Measurements from ENCODE around the gene FLCN.

FLCN gene

DNA sequence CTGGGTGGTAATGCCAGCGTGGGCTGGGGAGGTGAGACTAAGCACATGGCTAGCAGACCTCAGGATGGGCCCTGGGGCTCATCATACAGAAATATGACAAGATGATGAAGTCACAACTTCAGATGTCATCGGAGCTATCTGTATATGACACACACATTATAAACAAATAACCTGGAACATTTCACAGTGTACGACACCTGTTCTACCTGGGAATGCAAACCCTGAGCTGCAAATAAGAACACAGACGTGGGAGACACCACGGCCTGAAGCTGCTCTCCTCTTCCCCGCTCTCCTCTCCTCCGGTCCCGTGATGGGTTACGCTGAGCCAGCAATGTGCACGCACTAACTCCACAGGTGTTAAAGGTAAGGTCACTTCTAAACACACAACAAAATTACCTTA, 35.7 kb downstream of the FLCN start:
- no peak overlapping the region for H4K91ac ChIP-seq (ENCODE audit: low read depth, low read length)
- H3K79me2 ChIP-seq (ENCODE audit: control insufficient read depth, insufficient read depth, low read length, poor library complexity) = no peaks in the 10 kb centered on the region
- H2BK120ac ChIP-seq (ENCODE audit: insufficient read depth, low read length, poor library complexity) = no peak overlapping the region
- H3K9ac ChIP-seq (ENCODE audit: low read length) = no peak overlapping the region
- H2AK5ac ChIP-seq (ENCODE audit: low read length) = no peak overlapping the region
- H3K4me1 ChIP-seq (ENCODE audit: control insufficient read depth in 1 of 2, insufficient read depth in 2 of 2, low read length in 2 of 2) = peaks cover 0 to 3% of the 10 kb centered on the region in 2 experiments
- peaks cover 1% of the 10 kb centered on the region for H3K79me1 ChIP-seq (ENCODE audit: low read length)
- no peaks in the 10 kb centered on the region for H3K36me3 ChIP-seq (ENCODE audit: control insufficient read depth in 1 of 2, insufficient read depth in 2 of 2, low read length in 2 of 2)
- no peak overlapping the region for H4K12ac ChIP-seq (ENCODE audit: low read depth, low read length)
- no peak overlapping the region for H3K4ac ChIP-seq (ENCODE audit: low read depth, low read length)
- H3K14ac ChIP-seq (ENCODE audit: low read length) = no peak overlapping the region
- no peak overlapping the region for H3K18ac ChIP-seq (ENCODE audit: low read length)
- H3K4me2 ChIP-seq (ENCODE audit: low read length) = no peak overlapping the region
- no peak overlapping the region for H2BK12ac ChIP-seq (ENCODE audit: low read length)
- H3K4me3 ChIP-seq (ENCODE audit: low read depth, low read length) = peak overlapping the region; percentile 5
- H3K23ac ChIP-seq (ENCODE audit: low read length) = no peak overlapping the region
- DNase-seq = no peak
- no peak overlapping the region for H4K8ac ChIP-seq (ENCODE audit: low read depth, low read length)
- H3K27ac ChIP-seq (ENCODE audit: low read depth, low read length) = no peak overlapping the region
- H2BK5ac ChIP-seq (ENCODE audit: low read depth, low read length, poor library complexity) = no peak overlapping the region
- no peak overlapping the region for H2AFZ ChIP-seq (ENCODE audit: insufficient read depth, low read length, poor library complexity)
- H3K27me3 ChIP-seq (ENCODE audit: insufficient read depth, low read length) = no peaks in the 10 kb centered on the region
- H3K9me3 ChIP-seq (ENCODE audit: insufficient read depth, low read depth, low read length) = peaks cover 2% of the 10 kb centered on the region
- WGBS (ENCODE audit: extremely low coverage, insufficient coverage, insufficient read length) = no CpG with 5 or more reads among the region's 10 CpGs

DNA sequence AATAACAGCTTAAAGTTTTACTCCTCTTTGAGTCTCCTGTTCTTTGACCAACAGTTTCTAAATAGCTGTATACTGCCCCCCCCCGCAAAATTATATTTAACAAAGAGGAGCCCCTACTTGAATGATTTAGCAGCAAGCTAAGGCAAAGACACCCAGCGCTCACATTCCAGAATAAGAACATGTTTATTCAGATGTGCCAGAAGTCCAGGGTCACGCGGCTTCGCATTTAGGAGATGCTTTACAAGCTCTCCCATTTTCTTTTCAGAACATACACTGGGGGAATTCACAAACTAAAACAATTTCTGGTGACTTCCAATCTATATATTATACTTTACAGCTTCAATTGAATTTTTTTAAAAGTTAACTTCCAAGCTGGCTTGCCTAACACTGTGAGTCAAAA, 36.1 kb downstream of the FLCN start:
- peaks cover 1% of the 10 kb centered on the region for H3K79me1 ChIP-seq (ENCODE audit: low read length)
- no peak overlapping the region for H3K9ac ChIP-seq (ENCODE audit: low read length)
- H3K4me3 ChIP-seq (ENCODE audit: low read depth, low read length) = no peak overlapping the region
- H4K12ac ChIP-seq (ENCODE audit: low read depth, low read length) = no peak overlapping the region
- no peaks in the 10 kb centered on the region for H3K9me3 ChIP-seq (ENCODE audit: insufficient read depth, low read depth, low read length)
- no CpG with 5 or more reads among the region's 5 CpGs for WGBS (ENCODE audit: extremely low coverage, insufficient coverage, insufficient read length)
- no peak overlapping the region for H2BK120ac ChIP-seq (ENCODE audit: insufficient read depth, low read length, poor library complexity)
- no peak overlapping the region for H2BK12ac ChIP-seq (ENCODE audit: low read length)
- no peak overlapping the region for H4K8ac ChIP-seq (ENCODE audit: low read depth, low read length)
- no peak overlapping the region for H4K91ac ChIP-seq (ENCODE audit: low read depth, low read length)
- no peaks in the 10 kb centered on the region for H3K27me3 ChIP-seq (ENCODE audit: insufficient read depth, low read length)
- no peak overlapping the region for H3K4me2 ChIP-seq (ENCODE audit: low read length)
- no peak overlapping the region for H2AK5ac ChIP-seq (ENCODE audit: low read length)
- no peak overlapping the region for H3K23ac ChIP-seq (ENCODE audit: low read length)
- H2BK5ac ChIP-seq (ENCODE audit: low read depth, low read length, poor library complexity) = no peak overlapping the region
- H3K27ac ChIP-seq (ENCODE audit: low read depth, low read length) = no peak overlapping the region
- no peak overlapping the region for H3K18ac ChIP-seq (ENCODE audit: low read length)
- H3K4me1 ChIP-seq (ENCODE audit: control insufficient read depth in 1 of 2, insufficient read depth in 2 of 2, low read length in 2 of 2) = peaks cover 0 to 3% of the 10 kb centered on the region in 2 experiments
- no peak overlapping the region for H3K14ac ChIP-seq (ENCODE audit: low read length)
- no peak overlapping the region for H3K4ac ChIP-seq (ENCODE audit: low read depth, low read length)
- no peak overlapping the region for H2AFZ ChIP-seq (ENCODE audit: insufficient read depth, low read length, poor library complexity)
- no peaks in the 10 kb centered on the region for H3K79me2 ChIP-seq (ENCODE audit: control insufficient read depth, insufficient read depth, low read length, poor library complexity)
- H3K36me3 ChIP-seq (ENCODE audit: control insufficient read depth in 1 of 2, insufficient read depth in 2 of 2, low read length in 2 of 2) = no peaks in the 10 kb centered on the region
- DNase-seq = no peak

DNA sequence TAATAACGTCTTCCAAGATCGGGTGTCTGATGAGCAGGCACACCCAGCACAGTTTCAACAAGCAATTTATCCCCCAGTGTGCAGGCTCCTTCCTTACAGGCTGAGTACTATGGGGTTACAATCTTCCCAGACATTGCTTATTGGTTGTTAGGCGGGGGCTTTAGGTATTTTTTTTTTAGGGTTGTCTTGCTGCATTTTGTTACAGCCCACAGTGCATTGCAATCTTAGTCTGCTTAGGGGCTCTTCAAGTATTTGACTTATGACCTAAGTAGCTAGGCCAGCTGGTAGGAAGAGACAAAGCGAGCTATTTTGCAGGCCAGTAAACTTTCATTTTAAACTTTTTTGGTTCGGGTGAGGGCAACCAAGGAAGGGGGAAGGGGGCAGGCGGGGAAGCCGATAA, 36.7 kb downstream of the FLCN start:
- no peak overlapping the region for H2BK12ac ChIP-seq (ENCODE audit: low read length)
- no peaks in the 10 kb centered on the region for H3K36me3 ChIP-seq (ENCODE audit: control insufficient read depth in 1 of 2, insufficient read depth in 2 of 2, low read length in 2 of 2)
- H3K14ac ChIP-seq (ENCODE audit: low read length) = no peak overlapping the region
- whole genome bisulfite sequencing (ENCODE audit: extremely low coverage, insufficient coverage, insufficient read length) = no CpG with 5 or more reads among the region's 7 CpGs
- H3K23ac ChIP-seq (ENCODE audit: low read length) = no peak overlapping the region
- no peak overlapping the region for H3K4me2 ChIP-seq (ENCODE audit: low read length)
- no peak overlapping the region for H3K4me3 ChIP-seq (ENCODE audit: low read depth, low read length)
- H3K4me1 ChIP-seq (ENCODE audit: control insufficient read depth in 1 of 2, insufficient read depth in 2 of 2, low read length in 2 of 2) = peaks cover 0 to 3% of the 10 kb centered on the region in 2 experiments
- H3K27me3 ChIP-seq (ENCODE audit: insufficient read depth, low read length) = no peaks in the 10 kb centered on the region
- no peak overlapping the region for H4K8ac ChIP-seq (ENCODE audit: low read depth, low read length)
- H3K27ac ChIP-seq (ENCODE audit: low read depth, low read length) = no peak overlapping the region
- H2BK5ac ChIP-seq (ENCODE audit: low read depth, low read length, poor library complexity) = no peak overlapping the region
- no peak overlapping the region for H2AK5ac ChIP-seq (ENCODE audit: low read length)
- H3K9me3 ChIP-seq (ENCODE audit: insufficient read depth, low read depth, low read length) = no peaks in the 10 kb centered on the region
- no peak overlapping the region for H4K91ac ChIP-seq (ENCODE audit: low read depth, low read length)
- H2AFZ ChIP-seq (ENCODE audit: insufficient read depth, low read length, poor library complexity) = no peak overlapping the region
- H4K12ac ChIP-seq (ENCODE audit: low read depth, low read length) = no peak overlapping the region
- H3K18ac ChIP-seq (ENCODE audit: low read length) = no peak overlapping the region
- no peak overlapping the region for H3K9ac ChIP-seq (ENCODE audit: low read length)
- H3K79me2 ChIP-seq (ENCODE audit: control insufficient read depth, insufficient read depth, low read length, poor library complexity) = no peaks in the 10 kb centered on the region
- no peak overlapping the region for H3K4ac ChIP-seq (ENCODE audit: low read depth, low read length)
- H3K79me1 ChIP-seq (ENCODE audit: low read length) = peaks cover 1% of the 10 kb centered on the region
- no peak overlapping the region for H2BK120ac ChIP-seq (ENCODE audit: insufficient read depth, low read length, poor library complexity)
- peak in 1 of 2 donors; percentile 17 for DNase-seq

DNA sequence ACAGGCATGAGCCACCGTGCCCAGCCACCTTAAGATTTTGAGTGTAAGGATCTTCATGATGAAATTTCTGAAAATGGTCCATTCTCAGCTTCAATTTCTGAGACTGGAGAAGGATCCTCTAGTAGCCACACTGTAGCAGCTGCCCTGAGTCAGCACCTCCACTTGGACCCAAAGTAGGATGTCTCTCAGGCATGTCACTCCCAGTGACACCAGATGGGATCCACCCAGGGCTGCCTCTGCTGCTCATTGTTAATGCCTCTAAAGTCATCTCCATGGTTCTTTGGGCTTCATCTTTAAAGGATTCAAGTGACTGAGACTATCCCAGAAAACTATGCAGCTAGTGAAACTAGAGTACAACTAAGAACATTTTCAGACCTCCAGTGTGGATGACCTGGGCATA, 38.7 kb downstream of the FLCN start:
- DNase-seq = no peak
- H3K4ac ChIP-seq (ENCODE audit: low read depth, low read length) = no peak overlapping the region
- H2BK120ac ChIP-seq (ENCODE audit: insufficient read depth, low read length, poor library complexity) = no peak overlapping the region
- H2BK5ac ChIP-seq (ENCODE audit: low read depth, low read length, poor library complexity) = no peak overlapping the region
- no peak overlapping the region for H3K9ac ChIP-seq (ENCODE audit: low read length)
- no peaks in the 10 kb centered on the region for H3K9me3 ChIP-seq (ENCODE audit: insufficient read depth, low read depth, low read length)
- no peak overlapping the region for H2AFZ ChIP-seq (ENCODE audit: insufficient read depth, low read length, poor library complexity)
- no peak overlapping the region for H3K18ac ChIP-seq (ENCODE audit: low read length)
- no peak overlapping the region for H2AK5ac ChIP-seq (ENCODE audit: low read length)
- peaks cover 0 to 3% of the 10 kb centered on the region in 2 experiments for H3K4me1 ChIP-seq (ENCODE audit: control insufficient read depth in 1 of 2, insufficient read depth in 2 of 2, low read length in 2 of 2)
- H2BK12ac ChIP-seq (ENCODE audit: low read length) = no peak overlapping the region
- no peak overlapping the region for H4K8ac ChIP-seq (ENCODE audit: low read depth, low read length)
- peaks cover 1% of the 10 kb centered on the region for H3K79me1 ChIP-seq (ENCODE audit: low read length)
- no peak overlapping the region for H3K27ac ChIP-seq (ENCODE audit: low read depth, low read length)
- H3K4me2 ChIP-seq (ENCODE audit: low read length) = no peak overlapping the region
- H4K12ac ChIP-seq (ENCODE audit: low read depth, low read length) = no peak overlapping the region
- H3K36me3 ChIP-seq (ENCODE audit: control insufficient read depth in 1 of 2, insufficient read depth in 2 of 2, low read length in 2 of 2) = no peaks in the 10 kb centered on the region
- H3K27me3 ChIP-seq (ENCODE audit: insufficient read depth, low read length) = no peaks in the 10 kb centered on the region
- no peak overlapping the region for H3K23ac ChIP-seq (ENCODE audit: low read length)
- no CpG with 5 or more reads among the region's 1 CpG for WGBS (ENCODE audit: extremely low coverage, insufficient coverage, insufficient read length)
- H4K91ac ChIP-seq (ENCODE audit: low read depth, low read length) = no peak overlapping the region
- no peak overlapping the region for H3K4me3 ChIP-seq (ENCODE audit: low read depth, low read length)
- H3K79me2 ChIP-seq (ENCODE audit: control insufficient read depth, insufficient read depth, low read length, poor library complexity) = no peaks in the 10 kb centered on the region
- no peak overlapping the region for H3K14ac ChIP-seq (ENCODE audit: low read length)

Measured in trophoblast cell (in vitro differentiated cells and primary cell).